DMS 273 (cell line): ENCODE measurements around the gene EVI5L.
A peak's percentile ranks its signal among the peaks of the same experiment; 100 is the strongest.

Source experiments
- DNase-seq: peaks from one replicate; lab custom pipeline; 2025; ENCODE audit not compliant: unreplicated experiment; lab: John Stamatoyannopoulos, UW

Gene EVI5L

GRCh38 chr19:7859831-7860713 is 30.1 kb downstream of the EVI5L start:
- DNase-seq = no peak

DNA sequence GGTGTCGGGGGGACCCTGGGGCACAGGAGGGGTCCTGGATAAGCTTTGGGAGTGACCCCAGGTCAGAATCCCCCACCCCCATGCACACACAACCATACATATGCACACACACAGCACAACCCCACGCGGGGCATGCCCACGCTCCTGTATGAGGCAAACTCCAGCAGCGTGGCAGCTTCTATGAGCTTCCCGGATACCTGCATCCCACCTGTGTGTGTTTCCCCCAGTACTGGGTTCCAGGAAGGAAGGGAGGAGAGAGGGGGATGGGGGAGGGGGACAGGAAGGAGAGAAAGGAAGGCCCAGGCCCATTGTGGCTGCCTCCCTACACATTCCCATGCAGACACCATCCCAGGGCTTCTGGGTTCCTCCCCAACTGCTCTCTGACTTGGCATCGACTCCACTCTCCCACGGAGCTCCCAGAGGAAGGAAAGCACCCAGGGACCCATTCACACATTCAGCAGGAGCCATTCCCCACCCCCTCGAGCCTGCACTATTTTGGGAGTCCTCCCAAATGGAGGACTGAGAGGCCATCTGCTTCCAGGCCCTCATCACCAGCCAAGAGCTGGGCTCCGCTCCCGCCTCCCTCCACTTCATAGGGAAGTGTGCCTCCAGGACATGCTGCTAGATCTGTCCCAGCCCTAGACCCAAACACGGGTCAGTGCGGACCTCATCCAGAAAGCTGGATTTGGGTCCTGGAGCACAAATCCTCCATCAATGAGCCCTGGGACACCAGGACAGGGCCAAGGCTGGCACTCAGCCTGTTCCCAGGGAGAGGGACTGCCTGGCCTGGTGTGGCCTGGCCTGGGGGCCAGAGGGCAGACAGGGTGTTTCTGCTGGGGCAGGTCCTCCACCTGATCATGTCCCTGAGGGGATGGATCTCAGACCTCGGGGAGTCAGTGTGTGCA is 30.9 kb downstream of the EVI5L start:
- peak; percentile 39 for DNase-seq

DNA sequence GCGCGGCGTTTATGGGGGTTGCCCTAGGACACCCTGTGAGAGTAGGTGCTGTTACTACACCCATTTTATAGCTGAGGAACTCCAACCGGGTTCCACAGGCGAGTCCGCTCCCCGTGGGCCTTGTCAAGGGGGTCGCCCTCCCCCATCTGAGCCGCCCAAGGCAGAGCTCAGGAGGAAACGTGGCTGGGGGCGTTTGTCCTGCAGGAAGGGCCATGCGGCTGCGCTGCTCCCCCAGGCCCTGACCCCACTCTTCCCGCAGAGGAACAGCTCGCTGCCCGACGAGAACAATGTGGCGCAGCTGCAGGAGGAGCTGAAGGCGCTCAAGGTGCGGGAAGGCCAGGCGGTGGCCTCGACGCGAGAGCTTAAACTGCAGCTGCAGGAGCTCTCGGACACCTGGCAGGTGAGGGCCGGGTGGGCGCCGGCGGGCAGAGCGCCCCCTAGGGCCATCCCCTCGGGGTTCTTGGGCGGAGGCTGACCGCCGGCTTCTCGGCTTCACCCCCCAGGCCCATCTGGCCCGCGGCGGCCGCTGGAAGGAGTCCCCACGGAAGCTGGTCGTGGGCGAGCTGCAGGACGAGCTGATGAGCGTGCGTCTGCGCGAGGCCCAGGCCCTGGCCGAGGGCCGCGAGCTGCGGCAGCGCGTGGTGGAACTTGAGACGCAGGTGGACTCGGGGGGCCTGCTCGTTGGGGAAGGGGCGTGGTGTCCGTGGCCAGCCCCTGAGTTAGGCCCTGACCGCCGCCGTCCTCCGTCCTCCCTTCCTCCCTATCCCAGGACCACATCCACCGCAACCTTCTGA is 31.8 kb downstream of the EVI5L start:
- DNase-seq = no peak

DNA sequence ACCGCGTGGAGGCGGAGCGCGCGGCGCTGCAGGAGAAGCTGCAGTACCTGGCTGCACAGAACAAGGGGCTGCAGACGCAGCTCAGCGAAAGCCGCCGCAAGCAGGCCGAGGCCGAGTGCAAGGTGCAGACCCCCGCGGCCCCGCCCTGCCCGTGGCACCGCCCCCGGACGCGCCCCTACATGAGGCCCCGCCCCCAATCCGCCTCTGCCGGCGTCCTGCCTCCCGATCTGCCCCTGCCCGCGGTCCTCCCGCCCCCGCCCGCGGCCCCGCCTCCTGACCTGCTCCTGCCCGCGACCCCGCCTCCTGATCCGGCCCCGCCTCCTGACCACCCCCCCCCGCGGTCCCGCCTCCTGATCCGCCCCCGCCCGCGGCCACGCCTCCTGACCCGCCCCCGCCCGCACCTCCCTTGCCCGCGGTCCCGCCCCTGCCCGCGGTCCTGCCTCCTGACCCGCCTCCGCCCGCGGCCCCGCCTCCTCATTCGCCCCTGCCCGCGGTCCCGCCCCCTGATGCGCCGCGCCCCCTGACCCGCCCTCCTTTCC is 32.5 kb downstream of the EVI5L start:
- DNase-seq = no peak

DNA sequence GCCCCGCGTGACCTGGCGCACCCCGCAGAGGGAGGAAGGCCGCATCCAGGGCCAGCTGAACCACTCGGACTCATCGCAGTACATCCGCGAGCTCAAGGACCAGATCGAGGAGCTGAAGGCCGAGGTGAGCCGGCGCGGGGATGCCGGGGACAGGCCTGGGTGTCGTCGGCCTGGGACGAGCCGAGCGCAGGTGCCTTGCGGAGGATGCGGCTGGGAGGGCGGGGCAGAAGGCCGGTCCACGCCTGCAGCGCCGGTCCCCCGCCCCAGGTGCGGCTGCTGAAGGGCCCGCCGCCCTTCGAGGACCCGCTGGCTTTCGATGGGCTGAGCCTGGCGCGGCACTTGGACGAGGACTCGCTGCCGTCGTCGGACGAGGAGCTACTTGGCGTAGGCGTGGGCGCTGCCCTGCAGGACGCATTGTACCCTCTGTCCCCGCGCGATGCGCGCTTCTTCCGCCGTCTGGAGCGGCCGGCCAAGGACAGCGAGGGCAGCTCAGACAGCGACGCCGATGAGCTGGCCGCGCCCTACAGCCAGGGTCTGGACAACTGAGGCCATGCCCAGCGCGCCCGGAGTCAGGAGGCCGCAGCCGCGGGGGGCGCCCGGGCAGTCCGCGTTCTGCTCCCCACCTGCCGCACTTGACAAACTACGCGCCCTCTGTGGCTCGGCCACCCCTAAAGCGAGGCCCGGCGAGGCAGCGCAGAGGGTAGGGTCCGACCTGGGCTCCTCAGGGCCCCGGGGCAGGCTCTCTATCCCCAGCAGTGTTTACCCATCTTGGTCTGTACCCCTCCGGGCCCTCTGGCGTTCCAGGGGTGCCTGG is 33.3 kb downstream of the EVI5L start:
- DNase-seq = no peak

DNA sequence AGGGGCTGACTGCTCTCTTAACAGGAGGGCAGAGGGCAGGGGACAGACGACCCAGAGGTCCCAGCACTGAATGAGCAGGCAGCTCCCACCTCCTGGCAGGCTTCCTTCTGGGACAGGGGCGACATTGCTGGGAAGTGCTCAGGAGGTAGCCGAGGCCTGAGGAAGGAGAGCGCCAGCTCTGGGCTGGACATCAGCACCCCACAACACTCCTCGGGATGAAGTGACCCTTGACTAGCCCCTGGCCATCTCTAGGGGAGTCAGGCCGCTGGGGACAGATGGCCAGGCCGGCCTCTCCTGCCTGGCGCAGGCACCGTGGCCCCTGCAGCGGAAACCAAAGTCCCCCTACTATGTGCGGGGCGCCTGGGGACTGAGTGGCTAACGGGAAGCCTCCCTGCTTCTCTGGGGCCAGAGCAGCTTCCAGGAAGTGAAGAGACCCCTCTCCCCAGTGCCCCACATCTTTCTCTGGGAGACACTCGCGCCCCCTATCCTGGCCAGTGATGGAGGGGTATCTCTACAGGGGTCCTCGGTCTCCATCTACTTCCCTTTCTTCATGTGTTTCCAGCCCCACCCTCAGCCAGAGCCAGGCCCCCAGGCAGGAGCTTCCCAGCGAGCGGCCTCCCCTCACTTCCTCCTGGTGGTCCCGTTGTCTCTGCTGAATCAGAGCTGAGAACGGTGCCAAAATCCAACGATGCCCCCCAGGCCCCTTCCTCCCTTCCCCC is 34.1 kb downstream of the EVI5L start:
- DNase-seq = no peak

DNA sequence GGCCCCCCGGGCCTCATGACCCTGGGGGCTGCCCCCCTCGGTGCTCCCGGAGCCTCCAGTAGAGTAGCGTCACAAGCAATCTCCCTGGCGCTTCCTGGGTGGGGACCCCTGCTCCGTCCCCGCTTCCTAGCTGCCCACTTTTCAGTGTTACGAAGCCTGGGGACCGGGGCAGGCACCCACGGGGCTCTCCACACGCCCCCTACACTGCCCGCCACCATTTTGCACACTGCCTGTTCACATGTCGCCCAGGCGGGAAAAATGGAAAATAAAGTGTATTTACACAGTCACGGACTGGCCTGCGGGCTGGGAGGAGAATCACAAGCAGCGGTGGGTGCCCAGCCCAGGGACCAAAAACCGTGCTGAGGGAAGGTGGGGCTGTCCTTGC is 34.7 kb downstream of the EVI5L start:
- no peak for DNase-seq

DNA sequence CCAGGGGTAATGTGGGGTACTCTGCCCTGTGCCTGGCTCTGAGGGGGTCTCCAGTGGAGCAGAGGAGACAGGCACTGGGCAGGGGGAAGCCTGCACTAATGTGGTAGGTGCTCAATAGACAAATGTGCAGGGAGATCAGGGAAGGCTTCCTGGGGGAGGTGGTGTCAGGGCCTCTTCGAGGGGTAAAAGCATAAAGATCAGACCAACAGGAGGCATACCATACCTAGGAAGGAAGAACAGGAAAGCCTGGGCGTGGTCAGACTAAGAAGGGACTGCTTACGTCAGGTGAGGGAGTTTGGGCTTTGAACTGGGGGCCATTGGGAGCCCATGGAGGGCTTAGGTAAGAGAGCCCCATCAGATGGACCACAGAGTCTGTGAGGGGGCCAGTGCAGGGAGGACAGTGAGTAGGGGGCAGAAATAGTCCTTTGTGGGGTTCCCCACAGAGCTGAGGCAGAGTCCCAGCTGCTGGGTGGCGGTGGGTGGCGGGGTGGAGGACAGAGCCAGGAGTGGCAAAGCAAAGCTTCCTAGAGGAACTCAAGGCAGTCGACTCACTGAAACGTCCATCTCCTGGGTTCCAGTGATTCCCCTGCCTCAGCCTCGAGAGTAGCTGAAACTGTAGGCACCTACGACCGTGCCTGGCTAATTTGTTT is 35.4 kb downstream of the EVI5L start:
- DNase-seq = peak; percentile 35

DNA sequence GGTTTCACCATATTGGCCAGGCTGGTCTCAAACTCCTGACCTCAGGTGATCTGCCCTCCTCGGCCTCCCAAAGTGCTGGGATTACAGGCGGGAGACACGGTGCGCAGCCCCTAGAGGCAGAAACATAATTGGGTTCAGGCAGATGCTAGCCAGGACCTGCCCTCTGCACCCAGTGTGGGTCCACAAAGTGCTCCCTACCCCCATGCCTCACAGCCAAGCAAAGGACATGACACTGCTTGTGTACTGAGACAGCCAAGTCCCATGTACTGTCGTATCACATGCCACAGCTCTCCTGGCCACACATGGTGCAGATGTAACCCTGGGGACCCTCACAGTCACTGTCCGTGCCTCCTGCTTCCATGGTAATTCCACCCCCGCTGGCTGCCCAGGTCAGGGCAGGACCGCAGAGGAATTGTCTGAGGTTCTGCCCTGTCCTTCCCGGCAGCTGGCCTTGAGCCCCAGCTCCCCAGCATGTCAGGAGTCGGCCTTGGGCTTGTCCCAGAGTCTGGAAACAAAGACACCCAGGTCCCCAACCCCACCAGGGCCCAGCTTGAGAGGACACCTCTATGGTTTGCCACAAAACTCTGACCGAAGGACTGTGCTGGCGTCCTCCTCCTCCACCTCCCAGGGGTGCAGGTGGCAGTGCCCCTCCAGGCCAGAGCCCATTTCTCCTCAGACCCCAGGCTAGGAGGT is 36.5 kb downstream of the EVI5L start:
- no peak for DNase-seq

- DNase-seq = no peak
These were observed 37.2 kb downstream of the EVI5L start for GRCh38 chr19:7867092-7867844.

DNA sequence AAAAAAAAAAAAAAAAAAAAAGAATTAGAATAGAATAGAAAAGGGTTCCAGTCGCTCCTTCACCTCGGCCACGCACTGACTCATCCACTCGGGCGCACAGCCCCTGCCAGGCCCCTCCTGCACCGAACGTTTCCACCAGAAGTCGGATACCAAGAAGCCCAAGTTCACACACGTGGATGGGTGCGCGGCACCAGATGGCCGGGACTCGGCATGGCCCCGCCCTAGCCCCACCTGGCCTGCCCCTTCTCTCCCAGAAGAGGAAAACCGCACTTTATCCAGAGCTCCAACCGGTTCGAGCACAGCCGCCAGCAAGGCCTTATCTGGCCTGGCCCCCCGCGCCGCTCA is 38.3 kb downstream of the EVI5L start:
- peak; percentile 72 for DNase-seq

- peak; percentile 65 for DNase-seq
These were observed 38.8 kb downstream of the EVI5L start for GRCh38 chr19:7868671-7869452.

GRCh38 chr19:7869453-7869909 is 39.5 kb downstream of the EVI5L start:
- DNase-seq = no peak

GRCh38 chr19:7869910-7870511 is 40.0 kb downstream of the EVI5L start:
- DNase-seq = peak; percentile 54

- peak; percentile 79 for DNase-seq
These were observed 40.8 kb downstream of the EVI5L start for GRCh38 chr19:7870571-7871436.
